HEK293T (cell line): Measurements from ENCODE around the gene TMEM50A.
"Not testable (repeated sequence)": the region's sequence is repeated elsewhere in the genome, so short reads cannot be mapped to it uniquely, and the experiment has no call there.

Source experiments
- CTBP1 ChIP-seq: fragments of 450-650 bp; IDR thresholded peaks from 2 replicates; pipeline ENCODE4 v1.6.1; 2016; ENCODE audit warnings: borderline replicate concordance
- ELF4 ChIP-seq: fragments of 450-650 bp; IDR thresholded peaks from 2 replicates; pipeline ENCODE4 v1.6.1; 2017; ENCODE audit warnings: antibody characterized with exemption
- FOXA1 ChIP-seq: fragments of 450-650 bp; IDR thresholded peaks from 2 replicates; pipeline ENCODE4 v1.6.1; 2016; ENCODE audit warnings: mild to moderate bottlenecking
- FOXM1 ChIP-seq: fragments of 450-650 bp; IDR thresholded peaks from 2 replicates; pipeline ENCODE4 v1.6.1; 2017; ENCODE audit warnings: mild to moderate bottlenecking, borderline replicate concordance
- NFRKB ChIP-seq: fragments of 450-650 bp; IDR thresholded peaks from 2 replicates; pipeline ENCODE4 v1.6.1; 2016; ENCODE audit warnings: mild to moderate bottlenecking, moderate library complexity
- SP1 ChIP-seq: fragments of 450-650 bp; IDR thresholded peaks from 2 replicates; pipeline ENCODE4 v1.6.1; 2017
- ZNF384 ChIP-seq: fragments of 450-650 bp; IDR thresholded peaks from 2 replicates; pipeline ENCODE4 v1.6.1; 2016

DNA sequence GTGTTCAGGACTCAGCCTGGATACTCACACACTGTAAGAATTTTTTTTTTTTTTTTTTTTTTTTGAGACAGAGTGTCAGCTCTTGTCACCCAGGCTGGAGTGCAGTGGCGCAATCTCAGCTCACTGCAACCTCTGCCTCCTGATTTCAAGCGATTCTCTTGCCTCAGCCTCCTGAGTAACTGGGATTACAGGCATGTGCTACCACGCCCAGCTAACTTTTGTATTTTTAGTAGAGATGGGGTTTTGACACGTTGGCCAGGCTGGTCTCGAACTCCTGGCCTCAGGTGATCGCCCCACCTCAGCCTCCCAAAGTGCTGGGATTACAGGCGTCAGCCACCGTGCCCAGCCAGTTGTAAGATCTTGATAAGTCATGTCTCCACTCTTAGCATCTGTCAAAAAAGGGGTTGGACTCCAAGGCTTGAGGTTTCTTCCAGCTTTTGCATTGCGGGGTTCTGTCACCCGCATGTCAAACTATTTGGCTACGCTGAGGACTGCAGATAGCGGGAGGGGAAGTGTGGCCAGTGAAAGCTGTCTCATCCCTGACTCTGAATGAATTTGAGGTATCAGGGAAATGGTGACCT lies 31.6 kb downstream of the TMEM50A start:
- not testable (repeated sequence) for TF ChIP-seq CTBP1, ZNF384, NFRKB, SP1, ELF4, FOXA1, FOXM1
